PFSK-1 (cell line): ENCODE measurements around the gene R3HDML.

Source experiments
- FOXP2 ChIP-seq: optimal IDR thresholded peaks from 2 replicates; pipeline ENCODE3; 2011; ENCODE audit warnings: borderline replicate concordance, control low read depth, inconsistent platforms; ENCODE audit not compliant: insufficient read depth; ENCODE audit errors: extremely low read length, extremely low read depth
- POLR2AphosphoS5 ChIP-seq: IDR thresholded peaks from 2 replicates; pipeline ENCODE4 v1.6.1; 2012; ENCODE audit warnings: low read depth, mild to moderate bottlenecking, control low read depth, low read length, moderate library complexity
- SIN3A ChIP-seq: IDR thresholded peaks from 2 replicates; pipeline ENCODE4 v1.6.1; 2012; ENCODE audit warnings: mild to moderate bottlenecking, low read length, moderate library complexity, borderline replicate concordance; ENCODE audit not compliant: insufficient read depth
- TAF1 ChIP-seq: IDR thresholded peaks from 2 replicates; pipeline ENCODE4 v1.6.1; 2012; ENCODE audit warnings: low read length, control low read depth, borderline replicate concordance; ENCODE audit not compliant: insufficient read depth
- TF ChIP-seq, protein P1 (sequence below), 2 experiments: IDR thresholded peaks; 2 replicates each; pipeline versions ENCODE4 v1.6.1 to v1.8.0; 2011 to 2012; ENCODE audit warnings: low read depth in 2 of 2, low read length in 2 of 2, control low read depth in 1 of 2, inconsistent platforms in 1 of 2, mild to moderate bottlenecking in 1 of 2, moderate library complexity in 1 of 2; ENCODE audit not compliant: insufficient read depth in 1 of 2

The R3HDML gene

DNA sequence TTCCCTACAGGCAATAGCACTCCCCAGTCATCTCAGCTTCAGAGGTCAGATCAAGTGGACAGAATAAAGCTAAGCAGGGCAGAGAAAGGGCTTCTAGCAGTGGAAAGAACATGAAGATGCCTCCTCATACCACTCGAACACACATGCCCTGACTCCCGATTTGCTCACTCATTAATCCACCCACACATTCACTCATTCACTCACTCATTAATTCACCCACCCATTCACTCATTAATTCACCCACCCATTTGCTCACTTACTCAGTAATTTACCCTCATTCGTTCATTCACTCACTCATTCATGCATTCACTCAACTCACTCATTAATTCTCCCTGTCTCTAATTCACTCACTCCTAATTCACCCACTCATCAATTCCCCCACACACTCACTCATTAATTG is 62.6 kb downstream of the R3HDML start:
- TF ChIP-seq POLR2AphosphoS5 (no peak), FOXP2 (no peak), TAF1 (no peak), SIN3A (no peak)
- TF ChIP-seq, protein P1, sequence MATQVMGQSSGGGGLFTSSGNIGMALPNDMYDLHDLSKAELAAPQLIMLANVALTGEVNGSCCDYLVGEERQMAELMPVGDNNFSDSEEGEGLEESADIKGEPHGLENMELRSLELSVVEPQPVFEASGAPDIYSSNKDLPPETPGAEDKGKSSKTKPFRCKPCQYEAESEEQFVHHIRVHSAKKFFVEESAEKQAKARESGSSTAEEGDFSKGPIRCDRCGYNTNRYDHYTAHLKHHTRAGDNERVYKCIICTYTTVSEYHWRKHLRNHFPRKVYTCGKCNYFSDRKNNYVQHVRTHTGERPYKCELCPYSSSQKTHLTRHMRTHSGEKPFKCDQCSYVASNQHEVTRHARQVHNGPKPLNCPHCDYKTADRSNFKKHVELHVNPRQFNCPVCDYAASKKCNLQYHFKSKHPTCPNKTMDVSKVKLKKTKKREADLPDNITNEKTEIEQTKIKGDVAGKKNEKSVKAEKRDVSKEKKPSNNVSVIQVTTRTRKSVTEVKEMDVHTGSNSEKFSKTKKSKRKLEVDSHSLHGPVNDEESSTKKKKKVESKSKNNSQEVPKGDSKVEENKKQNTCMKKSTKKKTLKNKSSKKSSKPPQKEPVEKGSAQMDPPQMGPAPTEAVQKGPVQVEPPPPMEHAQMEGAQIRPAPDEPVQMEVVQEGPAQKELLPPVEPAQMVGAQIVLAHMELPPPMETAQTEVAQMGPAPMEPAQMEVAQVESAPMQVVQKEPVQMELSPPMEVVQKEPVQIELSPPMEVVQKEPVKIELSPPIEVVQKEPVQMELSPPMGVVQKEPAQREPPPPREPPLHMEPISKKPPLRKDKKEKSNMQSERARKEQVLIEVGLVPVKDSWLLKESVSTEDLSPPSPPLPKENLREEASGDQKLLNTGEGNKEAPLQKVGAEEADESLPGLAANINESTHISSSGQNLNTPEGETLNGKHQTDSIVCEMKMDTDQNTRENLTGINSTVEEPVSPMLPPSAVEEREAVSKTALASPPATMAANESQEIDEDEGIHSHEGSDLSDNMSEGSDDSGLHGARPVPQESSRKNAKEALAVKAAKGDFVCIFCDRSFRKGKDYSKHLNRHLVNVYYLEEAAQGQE (IDR thresholded peaks at IDR 0.05; ENCODE audit: insufficient read depth in 1 of 2, low read depth in 2 of 2, low read length in 2 of 2), result no peak

DNA sequence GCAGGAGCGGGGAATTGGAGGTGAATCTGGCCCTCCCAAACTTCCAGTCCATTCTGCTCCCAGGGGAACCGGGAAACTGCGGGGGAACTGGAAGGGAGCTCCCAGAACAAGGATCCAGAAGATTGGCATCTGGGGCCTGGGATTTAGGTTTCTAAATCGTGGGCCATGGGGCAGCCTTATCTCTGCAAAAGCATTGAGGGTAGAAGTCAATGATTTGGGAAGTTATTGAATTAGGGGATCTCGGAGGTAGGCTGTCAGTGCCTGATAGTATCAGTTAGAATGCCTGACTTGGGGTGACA is 63.8 kb downstream of the R3HDML start:
- no peak for TF ChIP-seq FOXP2
- no peak for TF ChIP-seq TAF1
- no peak for TF ChIP-seq SIN3A
- no peak for TF ChIP-seq POLR2AphosphoS5
- TF ChIP-seq, protein P1 (IDR thresholded peaks at IDR 0.05; ENCODE audit: insufficient read depth in 1 of 2, low read depth in 2 of 2, low read length in 2 of 2), result no peak
